ENCODE measurements around the gene ULBP3.
"Not testable (repeated sequence)": the region's sequence is repeated elsewhere in the genome, so short reads cannot be mapped to it uniquely, and the experiment has no call there.

ULBP3 gene

DNA sequence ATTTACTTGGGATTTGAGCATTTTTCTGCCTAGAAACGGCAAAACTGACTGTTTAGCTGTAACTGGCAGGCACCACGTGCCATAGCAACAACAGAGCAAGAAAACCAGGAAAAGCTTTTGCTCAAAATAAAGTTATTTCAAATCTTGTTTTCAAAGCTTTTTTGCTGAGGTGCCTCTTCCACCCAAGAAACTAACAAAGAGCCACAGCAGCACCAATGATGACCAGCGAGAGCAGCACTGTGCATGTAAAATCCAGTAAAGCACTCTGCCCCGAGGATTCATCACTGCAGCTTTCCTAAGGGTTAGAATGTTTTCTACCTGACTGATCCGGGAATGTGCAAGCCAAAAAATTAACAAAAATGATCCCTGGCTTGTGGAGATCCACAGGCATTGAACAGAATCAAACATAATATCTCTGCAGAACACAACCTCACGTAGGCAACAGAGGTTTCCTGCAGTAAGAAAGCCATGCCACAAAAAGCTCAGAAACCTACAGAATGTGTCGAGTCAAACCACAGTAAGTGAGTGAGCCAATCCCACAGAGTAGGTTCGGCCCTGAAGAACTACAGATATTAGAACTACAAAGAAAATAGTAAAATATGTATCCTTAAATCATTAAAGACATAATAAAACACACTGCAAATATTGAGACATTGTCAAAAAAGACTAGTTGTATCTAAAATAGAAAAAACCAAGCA, 7.4 kb upstream of the ULBP3 start:
- peak in 3 of 56 donors; percentile 4 to 31 (median 26) for DNase-seq

DNA sequence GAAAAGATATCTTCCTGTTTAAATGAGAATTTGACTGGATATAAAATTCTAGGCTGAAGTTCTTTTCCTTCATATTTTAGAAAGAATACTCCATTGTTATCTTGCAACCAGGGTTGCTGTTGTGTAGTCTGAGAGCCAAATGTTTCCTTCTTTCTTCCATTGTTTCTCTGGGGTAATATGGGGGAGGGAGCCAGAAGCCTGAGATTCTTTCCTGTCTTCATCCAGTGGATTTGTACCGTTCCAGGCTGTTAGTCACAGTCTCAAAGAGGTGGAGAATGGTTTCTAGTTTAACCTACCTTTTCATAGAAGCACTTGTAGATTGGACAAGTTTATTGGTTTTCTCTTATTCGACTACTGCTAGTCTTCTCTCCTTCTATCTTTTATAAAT, 6.1 kb upstream of the ULBP3 start:
- DNase-seq: no peak

DNA sequence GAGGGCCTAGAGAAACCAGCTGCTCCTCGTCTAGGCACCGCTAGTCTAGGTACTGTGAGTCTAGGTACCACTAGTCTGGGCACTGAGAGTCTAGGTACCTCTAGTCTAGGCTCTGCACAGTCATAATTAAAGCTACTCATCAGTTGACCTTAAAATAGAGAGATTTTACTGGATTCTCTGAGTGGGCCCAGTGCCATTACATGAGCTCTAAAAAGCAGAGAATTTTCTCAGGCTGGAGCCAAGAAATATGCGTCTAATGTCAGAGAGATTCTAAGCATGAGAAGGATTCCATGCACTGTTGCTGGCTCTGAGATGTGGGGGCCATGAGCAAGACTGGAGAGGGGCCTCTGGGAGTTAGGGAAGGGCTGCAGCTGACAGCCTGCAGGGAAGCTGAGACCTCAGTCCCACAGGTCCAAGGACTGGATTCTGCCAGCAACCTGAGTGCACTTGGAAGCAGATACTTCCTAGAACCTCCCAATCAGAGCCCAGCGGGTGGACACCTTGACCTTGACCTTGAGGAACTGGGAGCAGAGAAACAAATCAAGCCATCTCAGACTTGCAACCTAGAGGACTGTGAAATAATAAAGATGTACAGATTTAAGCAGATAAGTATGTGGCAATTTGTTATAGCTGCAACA, 5.6 kb upstream of the ULBP3 start:
- not testable (repeated sequence) for DNase-seq

DNA sequence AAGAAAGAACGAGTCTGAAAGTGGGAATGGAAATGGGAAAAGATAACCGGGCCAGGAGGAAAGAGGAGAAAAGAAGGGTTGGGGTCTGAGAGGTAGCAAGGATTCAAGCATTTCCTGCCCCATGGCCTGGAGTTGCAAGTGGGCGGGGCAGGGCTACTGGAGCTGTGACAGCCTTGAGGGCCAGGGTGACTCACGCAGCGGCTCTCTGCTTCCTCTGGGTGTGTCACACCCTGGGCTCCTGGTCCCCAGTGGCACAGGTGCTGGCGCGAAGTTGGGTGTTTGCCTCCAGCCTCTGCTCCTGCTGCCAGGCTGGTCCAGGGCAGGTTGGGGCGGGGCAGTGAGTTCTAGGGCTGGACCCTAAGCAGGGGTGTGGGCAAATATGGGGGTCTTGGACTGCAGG, 3.3 kb upstream of the ULBP3 start:
- DNase-seq: no peak

DNA sequence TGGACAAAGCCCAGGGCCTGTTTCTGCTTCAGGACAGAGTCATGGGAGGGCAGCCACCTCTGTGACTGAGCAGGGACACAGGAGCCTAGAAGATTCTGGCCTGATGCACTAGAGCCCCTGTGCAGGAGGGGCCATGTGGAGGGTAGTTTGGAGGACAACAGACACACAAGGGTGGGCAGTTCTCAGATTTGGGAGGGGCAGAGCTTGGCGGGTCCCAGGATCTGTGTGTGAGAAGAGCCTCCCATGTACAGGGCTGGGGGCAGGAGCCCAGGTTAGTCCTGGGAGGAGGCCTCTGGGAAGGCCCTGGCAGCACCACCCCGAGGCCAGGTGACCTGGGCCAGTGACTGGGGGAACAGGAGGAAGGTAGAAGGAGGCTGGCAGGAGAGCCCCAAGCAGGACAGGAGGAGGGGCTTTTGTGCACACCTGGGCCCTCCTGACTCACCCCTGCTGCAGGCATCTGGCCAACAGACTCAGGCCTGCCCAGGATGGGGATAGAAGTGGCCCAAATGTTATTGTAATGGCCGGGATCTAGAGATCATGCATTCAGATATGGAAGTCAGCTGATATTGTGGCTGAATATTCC, 1.4 kb upstream of the ULBP3 start:
- DNase-seq: no peak

DNA sequence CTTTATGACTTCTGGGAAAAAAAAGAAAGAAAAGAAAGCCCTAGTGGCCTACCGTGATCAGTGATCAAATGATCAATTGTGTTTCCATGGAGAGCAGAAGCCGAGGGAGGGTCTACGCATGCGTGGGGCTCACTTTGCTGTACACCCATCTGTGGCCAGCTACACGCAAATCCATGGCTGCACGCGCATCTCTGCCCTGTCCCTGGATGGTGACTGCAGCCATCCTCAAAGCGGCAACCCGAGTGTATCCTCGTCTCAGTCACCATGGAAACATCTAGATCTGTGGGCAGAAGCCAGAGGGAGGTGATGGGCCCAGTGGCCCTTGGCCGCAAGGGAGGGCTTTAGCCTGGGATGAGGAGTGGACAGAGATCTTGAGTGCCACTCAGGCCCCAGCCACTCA, 785 bp upstream of the ULBP3 start:
- DNase-seq: peak in 29 of 56 donors; percentile 9 to 61 (median 23)

DNA sequence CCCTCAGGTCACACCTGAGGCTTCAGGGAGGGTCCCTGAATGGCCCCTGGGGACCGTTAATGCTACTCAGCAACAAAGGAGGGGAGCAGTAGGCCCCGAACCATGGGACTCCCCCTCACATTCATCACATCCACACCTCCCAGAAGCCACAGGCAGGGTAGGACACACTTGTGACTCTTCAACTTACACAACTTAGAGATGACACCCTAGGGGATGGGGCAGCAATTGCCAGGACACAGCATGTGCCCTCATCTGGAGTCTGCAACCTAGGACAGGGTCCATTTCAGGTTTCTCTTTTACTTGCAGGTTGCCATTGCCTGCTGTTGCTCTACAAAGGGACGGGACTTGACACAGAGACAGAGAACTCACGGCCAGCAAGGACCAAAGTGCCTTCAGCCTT, 770 bp downstream of the ULBP3 start:
- DNase-seq: no peak

DNA sequence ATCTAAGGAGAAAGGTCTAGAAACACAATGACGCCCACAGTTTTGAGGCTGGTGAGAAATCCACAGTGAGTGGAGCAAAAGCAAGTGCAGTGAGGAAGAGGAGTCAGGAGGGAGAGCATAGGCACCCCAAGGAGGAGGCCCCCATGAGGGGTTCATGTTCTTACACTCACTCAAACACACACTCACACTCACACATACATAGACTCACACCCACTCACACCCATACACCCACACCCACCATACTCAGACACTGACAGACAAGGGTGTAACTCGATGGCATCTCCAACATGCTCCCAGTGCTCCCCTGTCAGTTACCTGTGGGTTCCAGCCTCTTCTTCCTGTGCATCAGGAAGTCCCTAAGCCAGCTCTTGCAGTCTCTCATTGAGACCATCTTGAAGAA, 3.8 kb downstream of the ULBP3 start:
- no peak for DNase-seq

DNA sequence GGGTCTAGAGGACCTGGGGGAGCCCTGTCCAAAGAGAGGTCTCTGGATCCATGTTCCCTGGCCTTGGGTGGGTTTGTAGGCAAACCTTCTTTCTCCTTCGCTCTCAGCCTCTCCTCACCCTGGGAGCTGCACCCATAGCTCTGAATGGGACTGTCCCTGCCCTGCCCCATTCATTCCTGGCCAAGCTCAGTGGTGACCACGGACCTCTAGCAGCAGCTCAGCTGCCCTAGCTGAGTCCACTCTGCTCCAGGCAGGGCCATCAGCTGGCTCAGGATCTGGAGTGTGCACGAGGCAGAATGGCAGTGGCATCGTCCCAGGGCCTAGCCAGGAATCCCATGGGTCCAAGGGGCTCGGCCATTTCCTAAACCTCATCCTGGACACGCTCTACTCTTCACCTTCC, 5.3 kb downstream of the ULBP3 start:
- DNase-seq: no peak

DNA sequence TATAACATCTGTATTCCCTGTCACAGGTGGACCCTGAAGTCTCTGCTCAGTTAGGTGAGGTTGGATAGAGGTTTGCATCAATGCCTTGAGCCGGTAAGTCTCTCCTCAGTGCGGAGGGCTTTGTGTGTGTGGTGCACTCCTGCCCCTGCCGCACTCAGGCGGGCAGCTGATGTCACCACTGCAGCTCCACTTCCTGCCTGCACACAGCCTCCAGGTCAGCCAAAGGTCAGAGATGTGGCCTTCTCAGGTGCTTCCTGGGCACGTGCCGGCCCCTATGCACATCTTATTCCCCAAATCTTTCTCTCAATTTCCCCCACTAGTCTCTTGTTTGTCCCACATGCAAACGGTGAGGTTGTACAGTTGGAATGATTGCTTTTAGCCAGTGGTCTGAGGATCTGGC, 8.9 kb downstream of the ULBP3 start:
- DNase-seq: not testable (repeated sequence)

DNA sequence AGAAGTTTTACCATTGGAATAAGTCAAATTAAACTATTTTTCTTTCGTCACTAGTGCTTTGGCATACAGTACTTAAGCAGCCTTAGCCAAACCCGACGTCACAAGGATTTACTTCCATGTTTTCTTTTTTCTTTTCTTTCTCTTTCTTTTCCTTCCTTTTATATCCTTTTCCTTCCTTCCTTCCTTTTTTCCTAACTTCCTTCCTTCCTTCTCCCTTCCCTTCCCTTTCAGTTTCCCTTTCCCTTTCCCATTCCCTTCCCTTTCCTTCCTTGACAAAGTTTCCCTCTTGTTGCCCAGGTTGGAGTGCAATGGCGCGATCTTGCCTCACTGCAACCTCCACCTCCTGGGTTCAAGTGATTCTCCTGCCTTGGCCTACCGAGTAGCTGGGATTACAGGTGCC, 9.9 kb downstream of the ULBP3 start:
- DNase-seq: no peak

DNA sequence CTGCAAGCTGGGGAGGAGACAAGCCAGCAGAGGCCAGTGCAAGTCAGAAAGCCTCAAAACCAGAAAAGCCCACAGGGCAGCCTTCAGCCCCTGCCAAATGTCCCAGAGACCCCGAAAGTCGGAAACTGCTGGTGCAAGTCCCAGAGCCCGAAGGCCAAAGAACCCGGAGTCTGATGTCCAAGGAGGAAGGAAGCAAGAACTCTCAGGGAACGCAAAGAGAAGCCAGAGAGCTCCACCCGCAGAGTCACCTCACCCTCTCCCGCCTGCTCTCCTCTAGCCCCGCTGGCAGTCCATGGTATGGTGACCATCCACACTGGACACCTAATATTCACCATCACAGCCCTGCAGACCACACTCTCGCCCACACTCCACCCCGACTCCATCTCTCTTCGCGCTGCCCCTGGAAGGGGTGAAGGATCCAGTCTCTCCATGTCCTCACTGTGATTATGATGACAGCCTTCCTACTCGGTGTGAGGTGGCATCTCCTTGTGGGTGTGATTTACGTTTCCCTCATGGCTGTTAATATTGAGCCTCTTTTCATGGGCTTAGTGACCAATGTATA, 10.6 kb downstream of the ULBP3 start:
- DNase-seq: no peak

DNA sequence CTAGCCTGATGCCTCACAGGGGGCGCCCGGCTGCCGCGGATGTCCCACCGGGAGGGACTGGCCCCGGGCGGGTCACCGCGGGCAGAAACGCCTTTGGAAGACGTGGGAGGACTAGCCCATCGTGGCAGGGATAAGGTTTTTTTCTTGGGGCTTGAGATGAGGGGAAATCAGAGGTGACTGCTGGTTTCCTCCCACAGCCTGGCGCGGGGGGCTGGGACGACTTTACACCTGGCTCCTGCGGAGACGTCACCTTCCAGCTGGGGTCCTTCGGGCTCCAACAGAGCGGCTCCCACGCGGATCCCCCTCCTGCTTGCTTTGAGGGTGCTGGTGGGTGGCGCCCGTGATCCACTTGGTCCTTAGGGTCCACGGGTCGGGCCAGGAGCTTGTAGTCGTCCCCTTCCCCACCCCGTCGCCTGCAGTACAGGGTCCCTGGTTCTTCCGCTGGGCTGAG, 11.4 kb downstream of the ULBP3 start:
- DNase-seq: no peak

DNA sequence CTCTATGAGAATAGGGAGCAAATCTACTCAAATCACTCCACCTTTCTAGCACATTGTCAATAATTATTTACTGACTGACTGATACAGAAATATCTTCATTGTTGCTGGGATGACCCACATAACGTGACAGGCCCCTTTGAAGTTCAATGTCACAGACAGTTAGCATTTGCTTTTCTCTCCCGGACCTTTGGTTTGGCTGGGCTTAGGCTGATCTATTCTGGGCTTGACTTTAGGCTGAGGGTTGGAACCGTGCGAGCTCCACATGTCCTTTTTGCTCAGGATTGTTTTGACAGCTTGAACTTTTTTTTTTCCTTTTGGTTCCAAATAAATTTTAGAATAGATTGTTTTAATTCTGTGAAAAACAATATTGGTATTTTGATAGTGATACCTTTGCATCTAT, 12.0 kb downstream of the ULBP3 start:
- no peak for DNase-seq

DNA sequence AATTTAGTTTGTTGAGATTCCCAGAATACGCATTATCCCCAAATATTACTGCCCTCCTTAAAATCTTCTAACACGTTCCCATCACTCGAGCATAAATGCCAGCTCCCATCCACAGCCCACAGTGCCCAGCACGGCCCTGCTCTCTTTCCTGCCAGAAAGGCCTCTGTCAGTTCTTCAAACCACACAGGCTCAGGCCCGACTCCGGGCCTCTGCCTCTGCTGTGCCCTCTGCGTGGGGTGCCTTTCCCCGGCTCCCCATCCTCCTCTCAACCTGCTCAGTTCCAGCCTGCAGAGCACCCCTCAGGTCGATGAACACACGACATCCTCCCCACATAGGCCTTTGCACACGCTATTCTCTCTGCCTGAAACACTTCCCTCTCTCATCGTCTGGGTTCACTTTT, 12.8 kb downstream of the ULBP3 start:
- DNase-seq: no peak

DNA sequence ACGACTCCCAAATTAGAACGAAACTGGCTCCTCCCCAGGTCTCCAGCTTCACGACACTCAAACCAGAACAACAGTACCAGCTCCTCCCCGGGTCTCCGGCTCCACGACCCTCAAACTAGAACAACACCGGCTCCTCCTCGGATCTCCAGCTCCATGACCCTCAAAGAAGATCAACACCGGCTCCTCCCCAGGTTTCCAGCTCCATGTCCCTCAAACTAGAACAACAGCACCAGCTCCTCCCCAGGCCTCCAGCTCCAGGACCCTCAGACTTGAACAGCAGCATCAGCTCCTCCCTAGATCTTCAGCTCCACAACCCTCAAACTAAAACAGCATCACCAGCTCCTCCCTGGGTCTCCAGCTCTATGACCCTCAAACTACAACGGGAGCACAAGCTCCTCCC, 13.8 kb downstream of the ULBP3 start:
- DNase-seq: no peak

DNA sequence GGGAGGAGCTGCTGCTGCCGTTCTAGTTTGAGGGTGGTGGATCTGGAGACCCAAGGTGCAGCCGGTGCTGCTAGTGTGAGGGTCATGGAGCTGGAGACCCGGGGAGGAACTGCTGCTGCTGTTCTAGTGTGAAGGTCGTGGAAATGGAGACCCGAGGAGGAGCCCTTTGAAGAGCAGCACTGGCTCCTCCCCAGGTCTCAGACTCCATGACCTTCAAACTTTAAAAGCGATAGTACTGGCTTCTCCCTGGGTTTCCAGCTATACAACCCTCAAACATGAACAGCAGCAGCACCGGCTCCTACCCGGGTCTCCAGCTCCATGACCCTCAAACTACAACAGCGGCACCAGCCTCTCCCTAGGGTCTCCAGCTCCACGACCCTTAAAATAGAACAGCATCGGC, 15.5 kb downstream of the ULBP3 start:
- no peak for DNase-seq

DNA sequence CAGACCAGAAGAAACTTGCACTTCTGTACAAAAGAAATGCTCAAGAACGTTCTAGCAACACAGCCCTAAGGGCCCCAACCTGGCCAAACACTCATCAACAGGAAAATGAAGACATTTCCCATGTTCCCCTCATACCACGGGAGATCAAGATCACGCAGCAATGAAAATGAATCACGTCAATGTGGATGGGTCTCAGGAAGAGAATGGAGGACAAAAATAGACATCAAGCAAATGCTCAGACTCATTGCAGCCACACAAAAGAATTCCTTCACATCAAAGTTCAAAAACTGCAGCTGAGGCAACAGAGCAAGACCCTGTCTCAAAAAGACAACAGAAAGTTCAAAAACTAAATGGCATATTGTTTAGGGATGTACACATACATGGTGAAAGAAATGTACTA, 18.1 kb downstream of the ULBP3 start:
- DNase-seq: no peak

DNA sequence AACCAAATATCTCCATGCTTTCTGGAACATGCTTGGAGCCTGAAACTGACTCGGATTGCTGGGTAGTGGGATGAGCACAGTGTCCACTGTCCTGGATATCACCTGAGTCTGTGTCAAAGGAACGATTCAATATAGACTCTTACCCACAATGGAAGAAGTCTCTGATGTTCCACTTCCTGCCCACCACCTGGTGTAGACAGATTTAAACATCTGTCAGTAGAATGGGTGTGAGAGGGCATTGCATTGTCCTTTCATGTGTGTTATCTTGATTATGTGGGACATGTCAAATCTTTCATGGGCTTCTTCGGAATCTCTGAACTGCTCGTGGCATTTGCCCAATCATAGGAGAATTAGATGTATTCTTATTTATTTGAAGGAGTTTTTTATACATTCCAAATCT, 20.8 kb downstream of the ULBP3 start:
- DNase-seq: no peak

DNA sequence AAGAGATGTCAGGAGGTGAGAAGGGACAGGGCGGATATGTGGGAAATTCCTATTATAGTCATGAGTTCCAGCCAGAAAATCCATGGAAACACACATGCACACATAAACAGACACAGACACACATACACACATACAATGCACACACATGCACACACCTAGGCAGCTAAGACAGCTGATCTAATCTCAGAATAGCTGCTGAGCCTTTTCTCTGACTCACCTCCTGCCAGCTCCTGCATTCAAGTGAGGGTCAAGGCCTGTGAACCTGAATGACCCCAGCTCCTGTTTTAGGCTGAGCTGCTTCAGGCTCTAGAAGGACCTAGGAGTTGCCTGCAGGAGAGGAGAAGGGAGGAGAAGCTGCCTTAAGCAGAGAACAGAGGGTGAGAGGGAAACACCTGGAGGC, 22.0 kb downstream of the ULBP3 start:
- DNase-seq: no peak

DNA sequence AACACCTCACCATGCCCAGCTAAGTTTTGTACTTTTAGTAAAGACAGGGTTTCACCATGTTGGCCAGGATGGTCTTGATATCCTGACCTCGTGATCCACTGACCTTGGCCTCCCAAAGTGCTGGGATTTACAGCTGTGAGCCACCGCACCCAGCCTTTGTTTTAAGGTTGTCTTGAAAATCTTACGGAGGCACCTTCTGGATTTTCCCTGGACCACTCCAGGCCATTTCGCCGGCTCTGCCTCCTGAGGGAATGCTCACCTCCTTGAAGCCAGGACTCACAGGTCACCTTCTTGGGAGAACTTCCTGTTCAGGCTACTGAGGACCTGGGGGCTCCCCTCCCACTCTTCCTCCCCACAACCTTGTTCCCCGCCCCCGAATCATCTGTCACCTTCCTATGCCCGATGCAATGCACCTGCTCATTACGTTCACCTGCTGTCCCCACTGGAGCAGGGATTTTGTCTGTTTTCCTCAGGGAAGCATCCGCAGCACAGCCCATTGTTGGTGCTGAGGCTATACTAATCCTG, 24.2 kb downstream of the ULBP3 start:
- DNase-seq: no peak
